ENCODE results near the gene TSPOAP1.

TSPOAP1 gene

DNA sequence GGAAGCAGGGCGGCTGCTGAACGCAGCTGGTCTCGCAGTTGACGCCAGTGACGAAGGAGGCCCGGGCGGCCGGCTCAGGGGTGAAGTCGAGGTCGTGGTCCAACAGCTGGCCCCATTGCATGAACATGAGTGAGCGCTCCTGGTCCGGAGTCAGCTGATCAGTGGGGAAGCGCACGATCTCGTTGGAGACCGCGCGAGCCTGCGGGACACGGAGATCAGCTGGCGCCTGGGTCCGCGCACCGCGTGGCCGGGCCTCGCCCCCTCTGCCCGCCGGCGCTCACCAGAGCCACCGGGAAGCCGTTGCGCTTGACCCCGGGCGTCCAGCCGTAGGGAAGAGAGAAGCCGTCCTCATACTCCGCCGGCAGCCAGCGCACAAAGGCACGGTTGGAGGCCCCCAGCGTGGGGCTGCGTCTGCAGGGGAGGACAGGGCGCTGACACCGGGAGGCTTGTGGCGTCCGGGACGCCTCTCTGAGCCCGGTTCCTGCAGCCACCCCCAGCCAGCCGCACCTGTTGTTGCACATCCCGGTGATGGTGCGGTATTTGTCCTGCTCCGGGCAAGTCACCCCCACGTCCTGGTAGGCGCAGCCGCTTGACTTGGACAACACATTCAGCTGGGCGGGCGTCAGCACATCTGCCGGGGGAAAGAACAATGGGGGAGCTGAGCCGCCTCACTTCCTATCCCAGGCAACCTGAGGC, 49.4 kb downstream of the TSPOAP1 start (continued):
- TF ChIP-seq, protein P1, sequence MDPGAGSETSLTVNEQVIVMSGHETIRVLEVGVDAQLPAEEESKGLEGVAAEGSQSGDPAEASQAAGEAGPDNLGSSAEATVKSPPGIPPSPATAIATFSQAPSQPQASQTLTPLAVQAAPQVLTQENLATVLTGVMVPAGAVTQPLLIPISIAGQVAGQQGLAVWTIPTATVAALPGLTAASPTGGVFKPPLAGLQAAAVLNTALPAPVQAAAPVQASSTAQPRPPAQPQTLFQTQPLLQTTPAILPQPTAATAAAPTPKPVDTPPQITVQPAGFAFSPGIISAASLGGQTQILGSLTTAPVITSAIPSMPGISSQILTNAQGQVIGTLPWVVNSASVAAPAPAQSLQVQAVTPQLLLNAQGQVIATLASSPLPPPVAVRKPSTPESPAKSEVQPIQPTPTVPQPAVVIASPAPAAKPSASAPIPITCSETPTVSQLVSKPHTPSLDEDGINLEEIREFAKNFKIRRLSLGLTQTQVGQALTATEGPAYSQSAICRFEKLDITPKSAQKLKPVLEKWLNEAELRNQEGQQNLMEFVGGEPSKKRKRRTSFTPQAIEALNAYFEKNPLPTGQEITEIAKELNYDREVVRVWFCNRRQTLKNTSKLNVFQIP (CRISPR knock-in tag; IDR thresholded peaks at IDR 0.05; ENCODE audit: borderline replicate concordance, low read depth): no peak
- TF ChIP-seq OSR1 (CRISPR knock-in tag; IDR thresholded peaks at IDR 0.05): no peak
- TF ChIP-seq CSDC2 (CRISPR knock-in tag; IDR thresholded peaks at IDR 0.05): no peak
- TF ChIP-seq BACH2 (CRISPR knock-in tag; IDR thresholded peaks at IDR 0.05; ENCODE audit: borderline replicate concordance): no peak
- TF ChIP-seq ZFP30 (CRISPR knock-in tag; IDR thresholded peaks at IDR 0.05): no peak
- TF ChIP-seq, protein P2, sequence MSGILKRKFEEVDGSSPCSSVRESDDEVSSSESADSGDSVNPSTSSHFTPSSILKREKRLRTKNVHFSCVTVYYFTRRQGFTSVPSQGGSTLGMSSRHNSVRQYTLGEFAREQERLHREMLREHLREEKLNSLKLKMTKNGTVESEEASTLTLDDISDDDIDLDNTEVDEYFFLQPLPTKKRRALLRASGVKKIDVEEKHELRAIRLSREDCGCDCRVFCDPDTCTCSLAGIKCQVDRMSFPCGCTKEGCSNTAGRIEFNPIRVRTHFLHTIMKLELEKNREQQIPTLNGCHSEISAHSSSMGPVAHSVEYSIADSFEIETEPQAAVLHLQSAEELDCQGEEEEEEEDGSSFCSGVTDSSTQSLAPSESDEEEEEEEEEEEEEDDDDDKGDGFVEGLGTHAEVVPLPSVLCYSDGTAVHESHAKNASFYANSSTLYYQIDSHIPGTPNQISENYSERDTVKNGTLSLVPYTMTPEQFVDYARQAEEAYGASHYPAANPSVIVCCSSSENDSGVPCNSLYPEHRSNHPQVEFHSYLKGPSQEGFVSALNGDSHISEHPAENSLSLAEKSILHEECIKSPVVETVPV (CRISPR knock-in tag; IDR thresholded peaks at IDR 0.05): no peak
- no peak for TF ChIP-seq TOX (CRISPR knock-in tag; IDR thresholded peaks at IDR 0.05; ENCODE audit: borderline replicate concordance)
- no peak for TF ChIP-seq ISL1 (CRISPR knock-in tag; IDR thresholded peaks at IDR 0.05)
- TF ChIP-seq ZC3H10 (CRISPR knock-in tag; IDR thresholded peaks at IDR 0.05): no peak

DNA sequence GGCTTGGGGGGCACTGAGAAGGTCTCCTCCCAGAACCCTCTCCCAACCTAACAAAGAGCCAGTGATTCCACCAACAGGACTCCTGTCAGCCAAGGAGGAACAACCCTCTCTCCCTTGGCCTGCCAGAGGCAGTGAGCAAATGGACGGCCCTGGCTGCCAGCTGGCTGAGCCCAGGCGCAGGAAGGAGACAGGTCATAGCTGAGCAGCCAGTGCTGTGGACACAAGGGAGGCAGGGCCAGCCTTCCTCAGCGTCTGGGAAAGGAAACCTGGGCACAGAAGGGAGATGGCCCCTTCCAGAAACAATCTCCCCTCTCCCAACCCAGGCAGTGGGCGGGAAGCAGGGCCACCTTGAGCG, 50.0 kb downstream of the TSPOAP1 start:
- no peak; the same call in none of the 3 replicates for ATAC-seq
- TF ChIP-seq, protein P1 (CRISPR knock-in tag; IDR thresholded peaks at IDR 0.05; ENCODE audit: borderline replicate concordance, low read depth): no peak
- TF ChIP-seq TOX (CRISPR knock-in tag; IDR thresholded peaks at IDR 0.05; ENCODE audit: borderline replicate concordance) (no peak), TCF4 (CRISPR knock-in tag; IDR thresholded peaks at IDR 0.05; ENCODE audit: borderline replicate concordance) (no peak), SNAI2 (CRISPR knock-in tag; IDR thresholded peaks at IDR 0.05) (no peak), RARB (CRISPR knock-in tag; IDR thresholded peaks at IDR 0.05) (no peak), BACH2 (CRISPR knock-in tag; IDR thresholded peaks at IDR 0.05; ENCODE audit: borderline replicate concordance) (no peak), OSR1 (CRISPR knock-in tag; IDR thresholded peaks at IDR 0.05) (no peak), GLIS3 (CRISPR knock-in tag; IDR thresholded peaks at IDR 0.05) (no peak)
- TF ChIP-seq, protein P3, sequence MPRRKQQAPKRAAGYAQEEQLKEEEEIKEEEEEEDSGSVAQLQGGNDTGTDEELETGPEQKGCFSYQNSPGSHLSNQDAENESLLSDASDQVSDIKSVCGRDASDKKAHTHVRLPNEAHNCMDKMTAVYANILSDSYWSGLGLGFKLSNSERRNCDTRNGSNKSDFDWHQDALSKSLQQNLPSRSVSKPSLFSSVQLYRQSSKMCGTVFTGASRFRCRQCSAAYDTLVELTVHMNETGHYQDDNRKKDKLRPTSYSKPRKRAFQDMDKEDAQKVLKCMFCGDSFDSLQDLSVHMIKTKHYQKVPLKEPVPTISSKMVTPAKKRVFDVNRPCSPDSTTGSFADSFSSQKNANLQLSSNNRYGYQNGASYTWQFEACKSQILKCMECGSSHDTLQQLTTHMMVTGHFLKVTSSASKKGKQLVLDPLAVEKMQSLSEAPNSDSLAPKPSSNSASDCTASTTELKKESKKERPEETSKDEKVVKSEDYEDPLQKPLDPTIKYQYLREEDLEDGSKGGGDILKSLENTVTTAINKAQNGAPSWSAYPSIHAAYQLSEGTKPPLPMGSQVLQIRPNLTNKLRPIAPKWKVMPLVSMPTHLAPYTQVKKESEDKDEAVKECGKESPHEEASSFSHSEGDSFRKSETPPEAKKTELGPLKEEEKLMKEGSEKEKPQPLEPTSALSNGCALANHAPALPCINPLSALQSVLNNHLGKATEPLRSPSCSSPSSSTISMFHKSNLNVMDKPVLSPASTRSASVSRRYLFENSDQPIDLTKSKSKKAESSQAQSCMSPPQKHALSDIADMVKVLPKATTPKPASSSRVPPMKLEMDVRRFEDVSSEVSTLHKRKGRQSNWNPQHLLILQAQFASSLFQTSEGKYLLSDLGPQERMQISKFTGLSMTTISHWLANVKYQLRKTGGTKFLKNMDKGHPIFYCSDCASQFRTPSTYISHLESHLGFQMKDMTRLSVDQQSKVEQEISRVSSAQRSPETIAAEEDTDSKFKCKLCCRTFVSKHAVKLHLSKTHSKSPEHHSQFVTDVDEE (CRISPR knock-in tag; IDR thresholded peaks at IDR 0.05): no peak

DNA sequence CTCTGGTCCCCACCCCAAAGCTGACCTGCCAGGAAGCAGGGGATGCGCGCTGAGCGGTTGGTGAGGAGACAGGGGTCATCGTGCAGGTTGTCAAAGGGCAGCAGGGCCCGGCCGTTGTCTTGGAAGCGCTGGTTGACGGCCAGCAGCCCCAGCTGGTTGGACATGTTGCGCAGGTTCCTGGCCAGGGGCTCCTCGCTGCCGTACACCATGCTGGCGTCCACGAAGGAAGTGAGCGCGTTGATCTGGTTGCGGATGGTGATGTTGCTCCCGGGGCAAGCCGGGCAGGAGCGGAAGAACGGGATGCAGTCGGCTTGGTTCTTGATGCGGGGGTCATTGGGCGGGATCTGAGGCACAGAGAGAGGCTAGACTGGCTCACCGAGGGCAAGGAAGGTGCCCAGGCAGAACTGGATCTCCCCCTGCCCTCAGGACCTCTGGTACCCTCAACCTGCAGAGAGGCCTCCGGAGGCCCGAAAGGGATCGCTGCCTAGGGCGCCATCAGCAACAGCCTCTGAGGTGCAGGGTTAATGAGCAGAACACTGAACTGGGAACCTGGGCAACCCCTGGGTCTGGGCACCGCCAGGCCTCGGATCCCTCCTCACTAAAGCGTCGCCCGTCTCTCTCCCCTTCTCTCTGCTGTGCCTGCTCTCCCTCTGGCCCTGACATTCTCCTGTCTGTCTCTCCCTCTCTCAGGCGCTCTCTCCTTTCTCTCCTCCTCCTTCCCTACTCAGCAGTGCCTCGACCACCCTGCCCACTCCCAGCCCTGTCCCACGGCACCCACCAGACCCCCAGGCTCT, 50.6 kb downstream of the TSPOAP1 start:
- TF ChIP-seq, protein P2 (CRISPR knock-in tag; IDR thresholded peaks at IDR 0.05): no peak
- TF ChIP-seq CSDC2 (CRISPR knock-in tag; IDR thresholded peaks at IDR 0.05) (no peak), RARB (CRISPR knock-in tag; IDR thresholded peaks at IDR 0.05) (no peak), PPARA (CRISPR knock-in tag; IDR thresholded peaks at IDR 0.05; ENCODE audit: borderline replicate concordance) (no peak), ARNTL (CRISPR knock-in tag; IDR thresholded peaks at IDR 0.05; ENCODE audit: borderline replicate concordance, low read depth) (no peak), ESRRG (CRISPR knock-in tag; IDR thresholded peaks at IDR 0.05) (no peak), OSR1 (CRISPR knock-in tag; IDR thresholded peaks at IDR 0.05) (no peak), ZC3H10 (CRISPR knock-in tag; IDR thresholded peaks at IDR 0.05) (no peak), ZNF8 (CRISPR knock-in tag; IDR thresholded peaks at IDR 0.05) (no peak), GLIS3 (CRISPR knock-in tag; IDR thresholded peaks at IDR 0.05) (no peak), ZNF565 (CRISPR knock-in tag; conservative IDR thresholded peaks at IDR 0.05; ENCODE audit: low read depth) (no peak), TCF4 (CRISPR knock-in tag; IDR thresholded peaks at IDR 0.05; ENCODE audit: borderline replicate concordance) (no peak)
- TF ChIP-seq, protein P3 (CRISPR knock-in tag; IDR thresholded peaks at IDR 0.05): no peak
- ATAC-seq: no peak
